ENCODE data around the gene ARID5B. TPM values are rescaled to one million over a fixed set of nuclear protein-coding genes. Genes with fewer than 3 reads are reported as not detected.

Gene ARID5B
- total and polyA plus RNA-seq, 2 of the 4 experiments (the other 2 are of a cell fraction) = 41.0 to 125 TPM

DNA sequence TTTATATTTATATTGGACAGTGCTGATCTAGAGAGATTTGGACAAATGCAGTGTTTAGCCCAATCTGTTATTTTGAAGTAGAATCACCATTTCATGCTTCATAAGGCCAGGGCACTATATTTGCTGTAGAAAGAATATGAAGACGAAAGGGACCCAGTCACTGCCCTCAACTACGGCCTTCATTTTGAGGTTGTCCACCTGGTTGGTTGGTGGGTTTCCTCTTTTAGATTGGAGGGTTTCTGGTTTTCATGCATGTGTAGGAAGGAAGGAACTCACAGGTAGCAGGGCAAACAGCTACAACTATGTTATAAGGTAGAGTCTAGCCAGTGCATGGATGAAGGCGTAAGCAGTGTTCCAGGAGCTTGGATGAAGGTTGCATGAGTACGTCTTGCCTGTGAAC lies 56.3 kb downstream of the ARID5B start:
- H3K4me1 ChIP-seq (ENCODE audit: control insufficient read depth, insufficient read depth, low read length) = peaks cover 5% of the 10 kb centered on the region; the same call in 1 of the 2 replicates
- no peak for ATAC-seq (ENCODE audit: low read depth)

More for the DNA sequence above, 56.3 kb downstream of the ARID5B start:
- in situ Hi-C loops (cut with MboI; ENCODE audit: low sequenced_read_pairs) (no loop called here), dilution Hi-C loops (cut with HindIII; ENCODE audit: low sequenced_read_pairs, unreplicated experiment) (no loop called here), intact Hi-C loops (cut with micrococcal nuclease) (no loop called here)
- Histone ChIP-seq H3K9me1 (ENCODE audit: insufficient read depth, low read length) (peaks cover 7% of the 10 kb centered on the region; the same call in 1 of the 2 replicates), H4K91ac (ENCODE audit: insufficient read depth, low read depth, low read length) (no peak overlapping the region), H3K27ac (ENCODE audit: insufficient read depth, low read length) (no peak overlapping the region), H2BK20ac (ENCODE audit: low read depth, low read length) (no peak overlapping the region; the same call in 1 of the 2 replicates), H2AK5ac (ENCODE audit: low read depth, low read length) (no peak overlapping the region), H4K8ac (ENCODE audit: low read depth in 2 of 2, low read length in 2 of 2) (no peak overlapping the region), H3K9me3 (ENCODE audit: control insufficient read depth, insufficient read depth, low read length) (no peaks in the 10 kb centered on the region), H2AK9ac (replicated peaks; ENCODE audit: low read depth, low read length, poor library complexity) (no peak overlapping the region), H3K4me2 (ENCODE audit: low read depth, low read length) (no peak overlapping the region), H3K4ac (ENCODE audit: low read depth, low read length) (no peak overlapping the region), H3K4me3 (ENCODE audit: insufficient read depth, low read depth, low read length) (no peak overlapping the region), H4K5ac (ENCODE audit: low read depth, low read length) (no peak overlapping the region), H2BK15ac (ENCODE audit: low read depth, low read length) (no peak overlapping the region), H2BK120ac (ENCODE audit: low read depth, low read length) (no peak overlapping the region), H3K36me3 (ENCODE audit: control insufficient read depth, insufficient read depth, low read length) (peaks cover 30% of the 10 kb centered on the region), H3K23ac (ENCODE audit: low read depth, low read length) (0 out of 2 replicates have a peak overlapping the region, but pooled peaks have one; percentile 29), H3K9ac (ENCODE audit: low read depth, low read length) (no peak overlapping the region), H3K79me1 (ENCODE audit: low read depth in 1 of 2, low read length in 2 of 2) (peaks cover 35 to 57% of the 10 kb centered on the region in 2 experiments), H3K14ac (replicated peaks; ENCODE audit: low read depth, low read length) (no peak overlapping the region), H3K56ac (ENCODE audit: extremely low read depth, insufficient read depth, low read length) (no peak overlapping the region), H3K18ac (ENCODE audit: low read depth, low read length) (no peak overlapping the region), H3K27me3 (ENCODE audit: control insufficient read depth, insufficient read depth, low read length) (no peaks in the 10 kb centered on the region), H2BK5ac (ENCODE audit: low read depth, low read length, poor library complexity, severe bottlenecking) (no peak overlapping the region), H2AFZ (replicated peaks; ENCODE audit: low read length, poor library complexity) (no peak overlapping the region), H4K20me1 (ENCODE audit: insufficient read depth, low read length) (peaks cover 5% of the 10 kb centered on the region; the same call in 1 of the 2 replicates)
- WGBS, 2 experiments (ENCODE audit: extremely low coverage in 2 of 2, insufficient read length in 1 of 2) = no CpG with 5 or more reads among the region's 4 CpGs
- TF ChIP-seq BHLHE40 (IDR thresholded peaks at IDR 0.05; ENCODE audit: low read depth, low read length) (no peak), POLR2A (IDR thresholded peaks at IDR 0.05; ENCODE audit: low read depth, low read length) (no peak), FOS (IDR thresholded peaks at IDR 0.05; ENCODE audit: low read depth, low read length) (no peak), RAD21 (IDR thresholded peaks at IDR 0.05; ENCODE audit: low read length) (no peak), RCOR1 (IDR thresholded peaks at IDR 0.05; ENCODE audit: insufficient replicate concordance, low read length) (no peak), MXI1 (IDR thresholded peaks at IDR 0.05; ENCODE audit: borderline replicate concordance, low read depth, low read length) (no peak), CEBPB (IDR thresholded peaks at IDR 0.05; ENCODE audit: low read depth, low read length) (no peak), RFX5 (IDR thresholded peaks at IDR 0.05; ENCODE audit: low read depth, low read length) (no peak), NFE2L2 (IDR thresholded peaks at IDR 0.05; ENCODE audit: low read depth, low read length) (no peak), CHD1 (IDR thresholded peaks at IDR 0.05; ENCODE audit: low read depth, low read length) (no peak), MAFK (IDR thresholded peaks at IDR 0.05; ENCODE audit: low read depth, low read length) (no peak), SMC3 (IDR thresholded peaks at IDR 0.05; ENCODE audit: low read depth, low read length) (no peak)
- TF ChIP-seq, protein P1, sequence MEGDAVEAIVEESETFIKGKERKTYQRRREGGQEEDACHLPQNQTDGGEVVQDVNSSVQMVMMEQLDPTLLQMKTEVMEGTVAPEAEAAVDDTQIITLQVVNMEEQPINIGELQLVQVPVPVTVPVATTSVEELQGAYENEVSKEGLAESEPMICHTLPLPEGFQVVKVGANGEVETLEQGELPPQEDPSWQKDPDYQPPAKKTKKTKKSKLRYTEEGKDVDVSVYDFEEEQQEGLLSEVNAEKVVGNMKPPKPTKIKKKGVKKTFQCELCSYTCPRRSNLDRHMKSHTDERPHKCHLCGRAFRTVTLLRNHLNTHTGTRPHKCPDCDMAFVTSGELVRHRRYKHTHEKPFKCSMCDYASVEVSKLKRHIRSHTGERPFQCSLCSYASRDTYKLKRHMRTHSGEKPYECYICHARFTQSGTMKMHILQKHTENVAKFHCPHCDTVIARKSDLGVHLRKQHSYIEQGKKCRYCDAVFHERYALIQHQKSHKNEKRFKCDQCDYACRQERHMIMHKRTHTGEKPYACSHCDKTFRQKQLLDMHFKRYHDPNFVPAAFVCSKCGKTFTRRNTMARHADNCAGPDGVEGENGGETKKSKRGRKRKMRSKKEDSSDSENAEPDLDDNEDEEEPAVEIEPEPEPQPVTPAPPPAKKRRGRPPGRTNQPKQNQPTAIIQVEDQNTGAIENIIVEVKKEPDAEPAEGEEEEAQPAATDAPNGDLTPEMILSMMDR (conservative IDR thresholded peaks at IDR 0.05; ENCODE audit: low read depth, low read length) = no peak
- TF ChIP-seq, protein P2, sequence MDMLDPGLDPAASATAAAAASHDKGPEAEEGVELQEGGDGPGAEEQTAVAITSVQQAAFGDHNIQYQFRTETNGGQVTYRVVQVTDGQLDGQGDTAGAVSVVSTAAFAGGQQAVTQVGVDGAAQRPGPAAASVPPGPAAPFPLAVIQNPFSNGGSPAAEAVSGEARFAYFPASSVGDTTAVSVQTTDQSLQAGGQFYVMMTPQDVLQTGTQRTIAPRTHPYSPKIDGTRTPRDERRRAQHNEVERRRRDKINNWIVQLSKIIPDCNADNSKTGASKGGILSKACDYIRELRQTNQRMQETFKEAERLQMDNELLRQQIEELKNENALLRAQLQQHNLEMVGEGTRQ (IDR thresholded peaks at IDR 0.05; ENCODE audit: low read depth, low read length) = no peak
- TF ChIP-seq, protein P3, sequence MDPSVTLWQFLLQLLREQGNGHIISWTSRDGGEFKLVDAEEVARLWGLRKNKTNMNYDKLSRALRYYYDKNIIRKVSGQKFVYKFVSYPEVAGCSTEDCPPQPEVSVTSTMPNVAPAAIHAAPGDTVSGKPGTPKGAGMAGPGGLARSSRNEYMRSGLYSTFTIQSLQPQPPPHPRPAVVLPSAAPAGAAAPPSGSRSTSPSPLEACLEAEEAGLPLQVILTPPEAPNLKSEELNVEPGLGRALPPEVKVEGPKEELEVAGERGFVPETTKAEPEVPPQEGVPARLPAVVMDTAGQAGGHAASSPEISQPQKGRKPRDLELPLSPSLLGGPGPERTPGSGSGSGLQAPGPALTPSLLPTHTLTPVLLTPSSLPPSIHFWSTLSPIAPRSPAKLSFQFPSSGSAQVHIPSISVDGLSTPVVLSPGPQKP (IDR thresholded peaks at IDR 0.05; ENCODE audit: borderline replicate concordance, low read depth, low read length) = no peak
- POLR2A ChIA-PET (ENCODE audit: unreplicated experiment) = no interaction called here
- CTCF ChIA-PET = no interaction called here
- DNase-seq = no peak
- no TSS peak for BruUV-seq (replicated peaks)
